H9 (cell line): ENCODE data around the gene CAMK2N2. TPM values are rescaled to one million over a fixed set of nuclear protein-coding genes. Genes with fewer than 3 reads are reported as not detected.

Experiments used
- DNase-seq: peaks from one replicate; pipeline ENCODE4 v3.0.0-alpha.2; 2017
- H2AFZ ChIP-seq: one replicate; pipeline ENCODE4 v1.6.1; 2013; ENCODE audit warnings: mild to moderate bottlenecking, low read length, control low read depth, moderate library complexity
- H2AK5ac ChIP-seq: 2 replicates; pipeline ENCODE4 v1.6.1; 2013; ENCODE audit warnings: low read length, control low read depth, mixed read lengths; ENCODE audit not compliant: insufficient read length
- H2BK120ac ChIP-seq: one replicate; pipeline ENCODE4 v1.6.1; 2013; ENCODE audit warnings: low read depth, mild to moderate bottlenecking, low read length, control low read depth, inconsistent platforms; ENCODE audit not compliant: poor library complexity, severe bottlenecking
- H2BK12ac ChIP-seq: 2 replicates; pipeline ENCODE4 v1.6.1; 2013; ENCODE audit warnings: low read length, control low read depth, mixed read lengths, low read depth; ENCODE audit not compliant: insufficient read length
- H2BK15ac ChIP-seq: 2 replicates; pipeline ENCODE4 v1.6.1; 2013; ENCODE audit warnings: low read depth, low read length, control low read depth
- H2BK20ac ChIP-seq: one replicate; pipeline ENCODE4 v1.6.1; 2013; ENCODE audit warnings: low read depth, mild to moderate bottlenecking, low read length, control low read depth, inconsistent platforms; ENCODE audit not compliant: poor library complexity, severe bottlenecking
- H2BK5ac ChIP-seq: 2 replicates; pipeline ENCODE4 v1.6.1; 2013; ENCODE audit warnings: low read length, control low read depth, mixed read lengths; ENCODE audit not compliant: insufficient read length
- H3K14ac ChIP-seq: 2 replicates; pipeline ENCODE4 v1.6.1; 2013; ENCODE audit warnings: low read length, control low read depth; ENCODE audit not compliant: insufficient read depth
- H3K18ac ChIP-seq: 2 replicates; pipeline ENCODE4 v1.6.1; 2013; ENCODE audit warnings: low read depth, mild to moderate bottlenecking, mixed read lengths, low read length, control low read depth; ENCODE audit not compliant: insufficient read length
- H3K23ac ChIP-seq: 2 replicates; pipeline ENCODE4 v1.6.1; 2013; ENCODE audit warnings: low read length, control low read depth, mixed read lengths, low read depth; ENCODE audit not compliant: insufficient read length
- H3K23me2 ChIP-seq: 2 replicates; pipeline ENCODE4 v1.6.1; 2013; ENCODE audit warnings: low read depth, mild to moderate bottlenecking, mixed read lengths, low read length, control low read depth; ENCODE audit not compliant: insufficient read length, poor library complexity, severe bottlenecking
- H3K27ac ChIP-seq: 2 replicates; pipeline ENCODE4 v1.5.1; 2013; ENCODE audit warnings: low read length, control low read depth, mixed read lengths, low read depth; ENCODE audit not compliant: insufficient read length
- H3K27me3 ChIP-seq: 2 replicates; pipeline ENCODE4 v1.6.1; 2013; ENCODE audit warnings: low read length, control low read depth, inconsistent platforms; ENCODE audit not compliant: insufficient read depth
- H3K4ac ChIP-seq: 2 replicates; pipeline ENCODE4 v1.6.1; 2013; ENCODE audit warnings: low read depth, mild to moderate bottlenecking, control low read depth, inconsistent platforms, low read length, moderate library complexity
- H3K4me1 ChIP-seq: 2 replicates; pipeline ENCODE4 v1.6.1; 2013; ENCODE audit warnings: low read length, control low read depth, inconsistent platforms; ENCODE audit not compliant: insufficient read depth
- H3K4me2 ChIP-seq: 2 replicates; pipeline ENCODE4 v1.6.1; 2013; ENCODE audit warnings: low read length, control low read depth, mixed read lengths; ENCODE audit not compliant: insufficient read length, insufficient read depth
- H3K56ac ChIP-seq: 2 replicates; pipeline ENCODE4 v1.6.1; 2013; ENCODE audit warnings: low read depth, mild to moderate bottlenecking, mixed read lengths, low read length, control low read depth; ENCODE audit not compliant: insufficient read length
- H3K79me1 ChIP-seq: 2 replicates; pipeline ENCODE4 v1.6.1; 2013; ENCODE audit warnings: low read depth, mild to moderate bottlenecking, moderate library complexity, low read length, control low read depth, inconsistent platforms; ENCODE audit not compliant: insufficient read depth, poor library complexity, severe bottlenecking
- H3K79me2 ChIP-seq: 2 replicates; pipeline ENCODE4 v1.6.1; 2013; ENCODE audit warnings: low read length, control low read depth, inconsistent platforms; ENCODE audit not compliant: insufficient read depth
- H3K9ac ChIP-seq: 2 replicates; pipeline ENCODE4 v1.6.1; 2013; ENCODE audit warnings: low read length, control low read depth, mixed read lengths; ENCODE audit not compliant: insufficient read length; ENCODE audit errors: extremely low read depth
- H3K9me3 ChIP-seq: one replicate; pipeline ENCODE4 v1.6.1; 2013; ENCODE audit warnings: low read depth, low read length, inconsistent platforms; ENCODE audit not compliant: control insufficient read depth
- H3T11ph ChIP-seq: one replicate; pipeline ENCODE4 v1.6.1; 2013; ENCODE audit warnings: mild to moderate bottlenecking, low read length, control low read depth, inconsistent platforms
- H4K20me1 ChIP-seq: one replicate; pipeline ENCODE4 v1.6.1; 2013; ENCODE audit not compliant: control insufficient read depth, insufficient read length, insufficient read depth
- H4K5ac ChIP-seq: 2 replicates; pipeline ENCODE4 v1.6.1; 2013; ENCODE audit warnings: low read depth, mild to moderate bottlenecking, mixed read lengths, low read length, control low read depth; ENCODE audit not compliant: insufficient read length
- H4K8ac ChIP-seq: replicated peaks from 2 replicates; pipeline ENCODE4 v1.6.1; 2013; ENCODE audit warnings: low read length, control low read depth, mixed read lengths, low read depth; ENCODE audit not compliant: insufficient read length
- H4K91ac ChIP-seq: 2 replicates; pipeline ENCODE4 v1.6.1; 2013; ENCODE audit warnings: low read depth, mild to moderate bottlenecking, moderate library complexity, mixed read lengths, low read length, control low read depth; ENCODE audit not compliant: insufficient read length
- H3K27ac Mint-ChIP-seq, 3 experiments: 2 replicates in 2 of 3; 3 replicates in 1 of 3; pipeline ENCODE4 v1.8.0; 2020 to 2021; ENCODE audit warnings: mixed read lengths in 3 of 3, mild to moderate bottlenecking in 1 of 3, moderate library complexity in 1 of 3
- H3K27me3 Mint-ChIP-seq: 2 replicates; pipeline ENCODE4 v1.8.0; 2021; ENCODE audit warnings: low read depth, mild to moderate bottlenecking, moderate library complexity, mixed read lengths
- H3K36me3 Mint-ChIP-seq, 3 experiments: 2 replicates in 2 of 3; 3 replicates in 1 of 3; pipeline ENCODE4 v1.8.0; 2020 to 2021; ENCODE audit warnings: low read depth in 3 of 3, mixed read lengths in 3 of 3; ENCODE audit not compliant: insufficient read depth in 1 of 3
- H3K4me1 Mint-ChIP-seq, 2 experiments: 2 replicates each; pipeline ENCODE4 v1.8.0; 2020; ENCODE audit warnings: mixed read lengths in 2 of 2
- H3K4me3 Mint-ChIP-seq, 2 experiments: 2 replicates in 1 of 2; 3 replicates in 1 of 2; pipeline ENCODE4 v1.8.0; 2020 to 2021; ENCODE audit warnings: mild to moderate bottlenecking in 2 of 2, mixed read lengths in 2 of 2, moderate library complexity in 1 of 2
- H3K9me3 Mint-ChIP-seq, 2 experiments: 2 replicates in 1 of 2; 3 replicates in 1 of 2; pipeline ENCODE4 v1.8.0; 2020; ENCODE audit warnings: mild to moderate bottlenecking in 2 of 2, mixed read lengths in 2 of 2, moderate library complexity in 1 of 2
- CTCF ChIP-seq: fragments of 200-600 bp; sonication (generic); conservative IDR thresholded peaks from 3 replicates; pipeline ENCODE4 v1.8.0; 2021; ENCODE audit warnings: antibody characterized with exemption, mild to moderate bottlenecking
- WGBS: extraction: QIAGEN DNeasy Blood & Tissue Kit; methylation state at CpG from one replicate; pipeline ENCODE4 v1.1.7; 2013; ENCODE audit warnings: missing lambda C conversion rate, low lambda C conversion rate, mixed read lengths; ENCODE audit not compliant: insufficient read length; ENCODE audit errors: extremely low coverage; 5-methylcytosine and 5-hydroxymethylcytosine counted together
- total RNA-seq: library from RNA; stranded (reverse); gene quantifications from 2 replicates; pipeline ENCODE4 v1.2.1, GENCODE V29; 2021

Gene CAMK2N2
- total RNA-seq, 1 experiment from 2014 or later = 12.6 TPM

- WGBS = no CpG with 5 or more reads among the region's 23 CpGs
- Mint-ChIP-seq H3K27me3 (peaks cover 50% of the 10 kb centered on the region), H3K4me1 (peaks cover 2 to 10% of the 10 kb centered on the region in 2 experiments)
Measured at GRCh38 chr3:184233127-184233843, 28.1 kb downstream of the CAMK2N2 start.

More at GRCh38 chr3:184233127-184233843, 28.1 kb downstream of the CAMK2N2 start:
- H3K79me2 ChIP-seq = no peaks in the 10 kb centered on the region
- H2AFZ ChIP-seq = no peak overlapping the region
- H3K9me3 Mint-ChIP-seq = no peaks in the 10 kb centered on the region
- no peak overlapping the region for H2BK12ac ChIP-seq
- TF ChIP-seq CTCF = no peak
- peaks cover 32% of the 10 kb centered on the region for H3K27me3 ChIP-seq
- H3K23me2 ChIP-seq = peaks cover 15% of the 10 kb centered on the region
- no peak overlapping the region for H3K4me3 Mint-ChIP-seq
- H3K4me2 ChIP-seq = no peak overlapping the region
- H3T11ph ChIP-seq = no peak overlapping the region
- H2BK20ac ChIP-seq = no peak overlapping the region
- no peak overlapping the region for H3K14ac ChIP-seq
- no peak overlapping the region for H3K18ac ChIP-seq
- no peak for DNase-seq
- no peak overlapping the region for H3K56ac ChIP-seq
- H3K79me1 ChIP-seq = no peaks in the 10 kb centered on the region
- H3K27ac Mint-ChIP-seq = no peak overlapping the region
- no peak overlapping the region for H3K4ac ChIP-seq
- H2BK5ac ChIP-seq = no peak overlapping the region
- H3K4me1 ChIP-seq = no peaks in the 10 kb centered on the region
- H3K23ac ChIP-seq = no peak overlapping the region
- H2BK120ac ChIP-seq = no peak overlapping the region
- no peaks in the 10 kb centered on the region for H3K9me3 ChIP-seq
- H3K36me3 Mint-ChIP-seq = no peaks in the 10 kb centered on the region; a peak in 1 of 7 replicates
- no peak overlapping the region for H4K91ac ChIP-seq
- no peaks in the 10 kb centered on the region for H4K20me1 ChIP-seq
- no peak overlapping the region for H4K5ac ChIP-seq
- no peak overlapping the region for H4K8ac ChIP-seq
- H2BK15ac ChIP-seq = no peak overlapping the region
- no peak overlapping the region for H3K27ac ChIP-seq
- no peak overlapping the region for H2AK5ac ChIP-seq
- H3K9ac ChIP-seq = no peak overlapping the region
